NB4 (cell line): ENCODE results near the gene CKB.

Experiments used
- DNase-seq: peaks from one replicate; pipeline ENCODE4 v3.0.0; 2010; ENCODE audit warnings: low read depth
- H3K4me3 ChIP-seq: one replicate; pipeline ENCODE4 v1.5.1; 2011; ENCODE audit warnings: mild to moderate bottlenecking, low read depth, low read length, moderate library complexity
- CTCF ChIP-seq: IDR thresholded peaks from one replicate; pipeline ENCODE4 v1.5.1; 2012; ENCODE audit warnings: low read depth, low read length
- MAX ChIP-seq: IDR thresholded peaks from 2 replicates; pipeline ENCODE4 v1.6.1; 2011; ENCODE audit warnings: low read depth, low read length
- MYC ChIP-seq: IDR thresholded peaks from 2 replicates; pipeline ENCODE4 v1.6.1; 2011; ENCODE audit warnings: low read depth, low read length
- POLR2A ChIP-seq: IDR thresholded peaks from 2 replicates; pipeline ENCODE4 v1.6.1; 2011; ENCODE audit warnings: mild to moderate bottlenecking; ENCODE audit not compliant: insufficient read length; ENCODE audit errors: extremely low read depth

Gene CKB

GRCh38 chr14:103550451-103551337 lies 28.1 kb upstream of the CKB start:
- H3K4me3 ChIP-seq, result no peak overlapping the region
- no peak for DNase-seq
- TF ChIP-seq MYC (no peak), POLR2A (no peak), MAX (no peak), CTCF (no peak)

- DNase-seq, result no peak
- TF ChIP-seq CTCF (no peak), MYC (no peak), POLR2A (no peak), MAX (no peak)
- no peak overlapping the region for H3K4me3 ChIP-seq
Observed at GRCh38 chr14:103549361-103550311, 27.0 kb upstream of the CKB start.

- DNase-seq, result no peak
- no peak for TF ChIP-seq POLR2A
- TF ChIP-seq CTCF, result no peak
- no peak for TF ChIP-seq MAX
- TF ChIP-seq MYC, result no peak
- H3K4me3 ChIP-seq, result no peak overlapping the region
Observed at GRCh38 chr14:103548463-103549351, 26.1 kb upstream of the CKB start.

- no peak for DNase-seq
- TF ChIP-seq MAX (no peak), POLR2A (no peak), MYC (no peak), CTCF (no peak)
- H3K4me3 ChIP-seq, result no peak overlapping the region
Observed at GRCh38 chr14:103547941-103548462, 25.4 kb upstream of the CKB start.

GRCh38 chr14:103547455-103547940 lies 24.9 kb upstream of the CKB start:
- TF ChIP-seq MYC (no peak), MAX (no peak), POLR2A (no peak), CTCF (no peak)
- no peak overlapping the region for H3K4me3 ChIP-seq
- DNase-seq, result no peak
